ENCODE measurements around the gene PTRH1.
A peak's percentile ranks its signal among the peaks of the same experiment; 100 is the strongest.
"Not testable (repeated sequence)": the region's sequence is repeated elsewhere in the genome, so short reads cannot be mapped to it uniquely, and the experiment has no call there.

Gene PTRH1, protein sequence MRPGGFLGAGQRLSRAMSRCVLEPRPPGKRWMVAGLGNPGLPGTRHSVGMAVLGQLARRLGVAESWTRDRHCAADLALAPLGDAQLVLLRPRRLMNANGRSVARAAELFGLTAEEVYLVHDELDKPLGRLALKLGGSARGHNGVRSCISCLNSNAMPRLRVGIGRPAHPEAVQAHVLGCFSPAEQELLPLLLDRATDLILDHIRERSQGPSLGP

DNA sequence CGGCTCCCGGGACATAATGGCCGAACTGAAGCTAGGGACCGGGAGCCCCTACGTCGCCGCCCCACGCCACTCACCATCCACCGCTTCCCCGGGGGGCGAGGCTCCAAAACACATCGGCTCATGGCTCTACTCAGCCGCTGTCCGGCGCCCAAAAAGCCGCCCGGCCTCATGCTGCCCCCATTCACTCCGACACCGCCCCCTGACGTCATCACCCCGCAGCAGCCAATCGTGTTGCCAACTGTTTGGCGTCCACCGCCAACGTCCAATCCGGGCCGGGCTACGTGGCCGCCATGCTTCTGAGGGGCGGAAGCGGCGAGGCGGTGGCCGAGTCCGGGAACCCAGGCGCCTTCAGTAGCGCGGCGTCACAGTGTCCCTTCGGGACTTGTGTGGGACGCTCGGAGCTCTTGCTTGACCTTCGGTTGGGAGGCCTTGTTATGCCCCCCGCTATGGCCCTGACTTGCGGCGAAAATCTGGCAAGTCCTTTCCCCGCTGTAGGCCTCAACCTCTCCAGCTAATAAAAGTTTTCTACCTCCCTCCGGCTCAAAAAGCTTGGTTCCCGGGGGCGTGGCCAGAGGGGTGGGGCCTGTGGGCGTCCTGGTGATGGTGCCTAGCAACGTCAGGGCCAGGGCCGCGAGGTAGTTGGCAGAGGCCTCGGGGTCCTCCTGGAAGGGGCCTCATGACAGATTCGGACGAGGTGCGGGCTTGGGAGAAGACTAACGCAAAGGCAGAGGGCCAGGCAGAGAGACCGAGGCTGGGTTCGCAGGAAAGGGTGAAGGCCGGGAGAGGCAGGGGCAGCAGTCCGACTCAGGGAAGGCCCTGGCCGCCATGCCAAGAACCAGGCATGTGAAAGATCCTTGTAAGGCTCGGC is at the start of gene PTRH1, which contains the start of gene TTC16:
TSS of gene PTRH1 (minus strand) at position 194 of the 868 bp plus-strand sequence. CDS start at position 170, 24 bp downstream.
TSS of gene TTC16 (plus strand) at position 610 of the 868 bp plus-strand sequence. CDS start at position 677, 67 bp downstream.
- TF ChIP-seq, protein P1, sequence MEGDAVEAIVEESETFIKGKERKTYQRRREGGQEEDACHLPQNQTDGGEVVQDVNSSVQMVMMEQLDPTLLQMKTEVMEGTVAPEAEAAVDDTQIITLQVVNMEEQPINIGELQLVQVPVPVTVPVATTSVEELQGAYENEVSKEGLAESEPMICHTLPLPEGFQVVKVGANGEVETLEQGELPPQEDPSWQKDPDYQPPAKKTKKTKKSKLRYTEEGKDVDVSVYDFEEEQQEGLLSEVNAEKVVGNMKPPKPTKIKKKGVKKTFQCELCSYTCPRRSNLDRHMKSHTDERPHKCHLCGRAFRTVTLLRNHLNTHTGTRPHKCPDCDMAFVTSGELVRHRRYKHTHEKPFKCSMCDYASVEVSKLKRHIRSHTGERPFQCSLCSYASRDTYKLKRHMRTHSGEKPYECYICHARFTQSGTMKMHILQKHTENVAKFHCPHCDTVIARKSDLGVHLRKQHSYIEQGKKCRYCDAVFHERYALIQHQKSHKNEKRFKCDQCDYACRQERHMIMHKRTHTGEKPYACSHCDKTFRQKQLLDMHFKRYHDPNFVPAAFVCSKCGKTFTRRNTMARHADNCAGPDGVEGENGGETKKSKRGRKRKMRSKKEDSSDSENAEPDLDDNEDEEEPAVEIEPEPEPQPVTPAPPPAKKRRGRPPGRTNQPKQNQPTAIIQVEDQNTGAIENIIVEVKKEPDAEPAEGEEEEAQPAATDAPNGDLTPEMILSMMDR (IDR thresholded peaks at IDR 0.05; ENCODE audit: insufficient read depth, low read depth, low read length, missing control alignments), result no peak
- DNase-seq (ENCODE audit: low read depth), result peak; percentile 95
- peak within 1 kb of the TSS; percentile 88 for H3K4me3 ChIP-seq (ENCODE audit: low read depth, low read length)

DNA sequence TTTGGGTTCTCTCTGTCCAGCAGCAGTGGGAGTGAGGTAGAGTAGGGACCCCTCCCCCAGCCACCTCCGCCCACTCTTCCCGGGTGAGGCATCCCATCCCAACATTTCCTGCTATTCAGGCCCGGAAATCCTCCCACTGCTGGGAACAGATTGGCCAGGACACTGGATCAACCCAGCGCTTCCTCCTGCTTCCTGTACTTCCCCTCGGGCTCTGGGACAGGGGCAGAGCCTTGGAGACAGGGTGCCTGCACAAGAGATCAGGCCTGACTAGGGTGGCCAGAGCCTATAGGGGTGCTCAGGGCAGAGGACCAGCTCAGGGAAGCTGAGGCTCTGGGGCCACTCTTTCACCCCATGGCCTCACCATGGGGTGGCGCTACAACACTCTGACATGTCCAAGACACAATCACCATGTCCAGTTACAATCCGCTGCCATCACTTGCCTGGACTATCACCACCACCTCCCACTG is 48.5 kb upstream of the PTRH1 start:
- TF ChIP-seq, protein P1 (IDR thresholded peaks at IDR 0.05; ENCODE audit: insufficient read depth, low read depth, low read length, missing control alignments), result peak; percentile 42
- no peak overlapping the region for H3K4me3 ChIP-seq (ENCODE audit: low read depth, low read length)
- peak; percentile 51 for DNase-seq (ENCODE audit: low read depth)

DNA sequence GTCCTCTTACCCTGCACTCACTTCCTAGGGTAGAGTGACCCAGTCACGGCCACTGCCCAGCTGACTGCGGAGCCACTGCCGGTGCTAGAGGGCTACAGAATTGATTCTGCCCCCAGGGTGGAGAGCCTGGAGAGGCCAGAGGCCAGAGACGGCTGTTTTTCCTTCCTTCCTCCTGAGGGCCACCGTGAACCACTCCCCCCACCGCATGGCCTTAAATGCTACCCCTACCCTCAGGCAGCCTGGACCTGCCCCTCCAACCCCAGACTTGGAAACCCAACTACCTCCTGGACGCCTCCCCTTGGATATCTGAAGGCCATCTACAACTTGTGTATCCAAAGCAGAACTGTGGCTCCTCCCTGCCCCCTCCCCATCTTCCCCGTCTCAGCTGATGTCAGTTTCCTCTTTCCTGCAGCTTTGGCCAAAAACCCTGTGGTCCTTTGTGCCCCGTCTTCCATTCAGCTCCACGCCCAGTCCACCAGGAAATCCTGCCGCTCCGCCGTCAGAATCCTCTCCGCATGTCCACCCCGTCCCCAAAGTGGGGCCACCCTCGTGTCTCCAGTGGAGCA is 46.7 kb upstream of the PTRH1 start:
- TF ChIP-seq, protein P1 (IDR thresholded peaks at IDR 0.05; ENCODE audit: insufficient read depth, low read depth, low read length, missing control alignments), result no peak
- no peak overlapping the region for H3K4me3 ChIP-seq (ENCODE audit: low read depth, low read length)
- DNase-seq (ENCODE audit: low read depth), result no peak

DNA sequence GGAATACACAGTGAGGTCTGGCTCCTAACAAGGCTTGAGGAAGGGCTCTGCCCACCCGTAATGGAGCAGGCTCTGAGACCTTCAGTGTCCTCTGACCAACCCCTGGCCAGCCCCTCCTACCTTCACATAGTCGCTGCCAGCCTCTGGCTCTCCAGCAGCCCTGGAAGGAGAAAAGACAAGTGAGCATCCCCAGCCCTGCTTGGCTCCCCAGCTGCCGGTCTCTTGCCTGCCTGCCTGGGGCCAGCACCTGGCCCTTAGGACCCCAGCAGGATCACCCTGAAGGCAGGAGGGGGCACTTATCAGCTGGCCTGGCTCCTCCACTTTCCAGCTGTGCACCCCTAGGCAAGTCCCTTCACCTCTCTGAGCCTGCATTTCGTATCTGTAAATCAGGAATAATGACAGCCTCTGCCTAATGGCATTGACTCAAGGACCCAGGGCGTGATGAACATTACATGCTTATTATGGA is 46.1 kb upstream of the PTRH1 start:
- TF ChIP-seq, protein P1 (IDR thresholded peaks at IDR 0.05; ENCODE audit: insufficient read depth, low read depth, low read length, missing control alignments), result no peak
- H3K4me3 ChIP-seq (ENCODE audit: low read depth, low read length), result no peak overlapping the region
- DNase-seq (ENCODE audit: low read depth), result no peak

DNA sequence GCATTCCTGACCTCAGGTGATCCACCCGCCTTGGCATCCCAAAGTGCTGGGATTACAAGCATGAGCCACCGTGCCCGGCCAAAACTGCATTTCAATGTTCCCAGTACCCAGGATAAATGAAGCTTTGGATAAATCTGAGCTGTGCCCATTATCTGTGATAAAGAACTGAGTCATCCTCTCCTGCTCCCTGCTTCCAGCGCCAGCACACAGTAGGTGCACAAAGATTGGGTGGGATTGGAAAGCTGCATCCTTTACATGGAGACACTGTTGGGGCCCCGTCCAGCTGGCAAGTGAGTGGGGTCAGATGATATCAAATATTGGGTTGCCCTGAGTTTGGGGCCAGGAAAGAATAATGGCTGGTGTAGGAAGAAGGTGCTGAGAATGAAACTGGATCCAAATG is 45.6 kb upstream of the PTRH1 start:
- TF ChIP-seq, protein P1 (IDR thresholded peaks at IDR 0.05; ENCODE audit: insufficient read depth, low read depth, low read length, missing control alignments), result no peak
- H3K4me3 ChIP-seq (ENCODE audit: low read depth, low read length), result no peak overlapping the region
- DNase-seq (ENCODE audit: low read depth), result no peak

DNA sequence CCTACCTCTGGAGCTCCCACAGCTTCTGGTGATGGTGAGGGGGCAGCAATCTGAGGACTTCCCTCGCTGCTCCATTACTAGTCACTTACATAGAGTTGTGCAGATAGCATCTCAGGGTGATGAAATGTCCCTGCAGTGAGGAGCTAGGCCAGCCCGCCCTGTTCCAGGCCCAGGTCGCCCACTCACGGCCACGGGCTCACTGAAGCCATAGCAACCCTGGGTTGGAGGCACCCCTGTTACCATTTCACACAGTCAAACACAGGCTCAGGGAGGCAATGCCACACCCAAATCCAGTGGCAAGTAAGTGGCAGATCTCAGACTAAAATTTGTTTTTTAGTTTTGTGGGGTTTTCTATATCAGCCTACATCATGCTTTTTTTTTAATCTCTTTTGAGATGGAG is 43.4 kb upstream of the PTRH1 start:
- H3K4me3 ChIP-seq (ENCODE audit: low read depth, low read length), result no peak overlapping the region
- no peak for DNase-seq (ENCODE audit: low read depth)
- TF ChIP-seq, protein P1 (IDR thresholded peaks at IDR 0.05; ENCODE audit: insufficient read depth, low read depth, low read length, missing control alignments), result no peak

DNA sequence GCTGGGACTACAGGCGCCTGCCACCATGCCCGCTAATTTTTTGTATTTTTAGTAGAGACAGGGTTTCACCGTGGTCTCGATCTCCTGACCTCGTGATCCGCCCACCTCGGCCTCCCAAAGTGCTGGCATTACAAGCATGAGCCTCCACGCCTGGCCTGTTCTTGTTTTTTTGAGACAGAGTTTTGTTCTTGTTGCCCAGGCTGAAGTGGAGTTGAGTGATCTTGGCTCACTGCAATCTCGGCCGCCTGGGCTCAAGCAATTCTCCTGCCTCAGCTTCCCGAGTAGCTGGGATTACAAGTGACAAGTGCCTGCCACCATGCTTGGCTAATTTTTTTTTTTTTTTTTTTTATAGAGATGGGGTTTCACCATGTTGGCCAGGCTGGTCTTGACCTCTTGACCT is 41.3 kb upstream of the PTRH1 start:
- DNase-seq (ENCODE audit: low read depth); H3K4me3 ChIP-seq (ENCODE audit: low read depth, low read length): not testable (repeated sequence)

Data from GM12865 (cell line).